ENCODE results near the gene SCT.
A peak's percentile ranks its signal among the peaks of the same experiment; 100 is the strongest.
"Not testable (repeated sequence)": the region's sequence is repeated elsewhere in the genome, so short reads cannot be mapped to it uniquely, and the experiment has no call there.

Gene SCT

GRCh38 chr11:653837-654236 lies 26.9 kb upstream of the SCT start:
- no peak overlapping the region for H3K27ac ChIP-seq

GRCh38 chr11:653136-653535 lies 26.2 kb upstream of the SCT start:
- H3K27ac ChIP-seq: not testable (repeated sequence)

More at GRCh38 chr11:653837-654236, 26.9 kb upstream of the SCT start:
- no peak for TF ChIP-seq CTCF (IDR thresholded peaks at IDR 0.05)

GRCh38 chr11:650482-650881 lies 23.5 kb upstream of the SCT start:
- TF ChIP-seq CTCF (IDR thresholded peaks at IDR 0.05): no peak
- no peak for TF ChIP-seq ZFX (IDR thresholded peaks at IDR 0.05; ENCODE audit: borderline replicate concordance)
- H3K27ac ChIP-seq: no peak overlapping the region

GRCh38 chr11:647672-648158 lies 20.7 kb upstream of the SCT start:
- H3K27ac ChIP-seq: not testable (repeated sequence)

GRCh38 chr11:646214-646613 lies 19.2 kb upstream of the SCT start:
- H3K27ac ChIP-seq: no peak overlapping the region
- no peak for TF ChIP-seq CTCF (IDR thresholded peaks at IDR 0.05)
- TF ChIP-seq ZFX (IDR thresholded peaks at IDR 0.05; ENCODE audit: borderline replicate concordance): no peak

GRCh38 chr11:645536-645935 lies 18.6 kb upstream of the SCT start:
- TF ChIP-seq ZFX (IDR thresholded peaks at IDR 0.05; ENCODE audit: borderline replicate concordance): no peak
- TF ChIP-seq CTCF (IDR thresholded peaks at IDR 0.05): no peak
- no peak overlapping the region for H3K27ac ChIP-seq

- peak overlapping the region; percentile 55 for H3K27ac ChIP-seq
- TF ChIP-seq ZFX (IDR thresholded peaks at IDR 0.05; ENCODE audit: borderline replicate concordance) (no peak), CTCF (IDR thresholded peaks at IDR 0.05) (no peak)
Observed at GRCh38 chr11:643849-644738, 17.1 kb upstream of the SCT start.

GRCh38 chr11:643366-643765 lies 16.4 kb upstream of the SCT start:
- H3K27ac ChIP-seq: peak overlapping the region; percentile 55
- no peak for TF ChIP-seq ZFX (IDR thresholded peaks at IDR 0.05; ENCODE audit: borderline replicate concordance)
- TF ChIP-seq CTCF (IDR thresholded peaks at IDR 0.05): no peak
